Measurements from ENCODE around the gene CFAP157. TPM values are rescaled to one million over a fixed set of nuclear protein-coding genes. Genes with fewer than 3 reads are reported as not detected.

The CFAP157 gene
- total and polyA plus RNA-seq, 2 of the 13 experiments (the other 11 are each of a cell fraction or from before 2014, with no cell fraction given): 0.07 TPM; not detected in 1

DNA sequence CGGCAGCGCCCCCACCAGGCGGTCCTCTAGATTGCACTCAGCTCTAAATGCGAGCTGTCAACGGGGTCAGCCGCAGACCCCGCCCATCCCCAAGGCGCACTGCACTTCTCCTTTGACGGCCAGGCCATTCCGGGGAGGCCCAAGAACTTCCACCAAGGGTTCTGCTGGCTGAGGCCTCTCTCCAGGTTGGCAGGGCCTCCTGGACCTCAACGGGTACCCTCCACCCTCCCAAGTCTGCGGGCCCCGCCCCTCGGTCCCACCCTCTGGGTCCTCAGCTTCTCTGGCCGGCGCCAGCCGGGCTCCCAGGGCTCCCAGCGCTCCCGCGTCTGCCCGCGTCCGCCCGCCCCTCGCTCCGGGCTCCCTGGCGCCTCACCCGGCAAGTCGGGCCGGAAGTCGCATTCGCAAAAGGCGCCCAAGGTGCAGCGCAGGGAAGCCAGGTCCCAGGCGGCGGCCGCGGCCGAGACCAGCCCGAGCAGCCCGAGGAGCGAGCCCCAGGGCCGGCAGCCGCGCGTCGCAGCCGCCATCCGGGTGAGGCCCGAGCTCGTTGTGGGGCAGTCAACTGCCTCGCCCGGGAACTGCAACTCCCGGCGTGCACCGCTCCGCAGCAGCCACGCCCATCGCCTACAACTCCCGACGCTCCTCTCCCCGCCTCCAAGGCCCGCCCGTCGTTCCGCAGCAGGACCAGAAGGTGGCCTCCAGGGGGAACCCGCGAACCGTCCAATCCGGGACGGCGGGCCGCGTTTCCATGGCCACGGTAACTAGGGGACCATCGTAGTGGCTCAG is 28.1 kb downstream of the CFAP157 start, which contains the start of gene TOR2A (continued):
- TF ChIP-seq ZNF468 (CRISPR knock-in tag; IDR thresholded peaks at IDR 0.05) (no peak), NFE2L1 (CRISPR knock-in tag; IDR thresholded peaks at IDR 0.05; ENCODE audit: borderline replicate concordance) (no peak; the same call in 1 of the 2 replicates), KAT8 (CRISPR knock-in tag; IDR thresholded peaks at IDR 0.05) (peak; percentile 38; the same call in 1 of the 2 replicates), ZNF839 (CRISPR knock-in tag; IDR thresholded peaks at IDR 0.05; ENCODE audit: borderline replicate concordance) (no peak; the same call in 1 of the 2 replicates), PHF20 (CRISPR knock-in tag; IDR thresholded peaks at IDR 0.05) (peak; percentile 67; the same call in 1 of the 2 replicates), PHB2 (IDR thresholded peaks at IDR 0.05; ENCODE audit: partially characterized antibody) (no peak), ZNF546 (CRISPR knock-in tag; conservative IDR thresholded peaks at IDR 0.05) (peak; percentile 74; the same call in 1 of the 2 replicates), AKAP8 (CRISPR knock-in tag; IDR thresholded peaks at IDR 0.05) (0 out of 2 replicates have a peak, but pooled peaks have one; percentile 27), SALL2 (CRISPR knock-in tag; IDR thresholded peaks at IDR 0.05) (peak; percentile 73; the same call in 1 of the 2 replicates), ATF7 (IDR thresholded peaks at IDR 0.05) (no peak), ATF7 (CRISPR knock-in tag; IDR thresholded peaks at IDR 0.05) (peak; percentile 70; the same call in 1 of the 2 replicates), TMF1 (CRISPR knock-in tag; IDR thresholded peaks at IDR 0.05; ENCODE audit: low read depth) (0 out of 2 replicates have a peak, but pooled peaks have one; percentile 76), DMAP1 (CRISPR knock-in tag; IDR thresholded peaks at IDR 0.05) (no peak), ARNT2 (CRISPR knock-in tag; IDR thresholded peaks at IDR 0.05; ENCODE audit: low read depth) (peak; percentile 77), ASH2L (IDR thresholded peaks at IDR 0.05; ENCODE audit: insufficient read length, low read depth, low read length) (peak; percentile 55), PHF21A (CRISPR knock-in tag; IDR thresholded peaks at IDR 0.05) (peak; percentile 71; the same call in 1 of the 2 replicates), BORCS8-MEF2B (CRISPR knock-in tag; IDR thresholded peaks at IDR 0.05) (peak; percentile 70; the same call in 1 of the 2 replicates), ARHGAP35 (CRISPR knock-in tag; IDR thresholded peaks at IDR 0.05; ENCODE audit: borderline replicate concordance) (no peak), SIX1 (CRISPR knock-in tag; IDR thresholded peaks at IDR 0.05; ENCODE audit: borderline replicate concordance) (no peak)
- TF ChIP-seq, protein P1, sequence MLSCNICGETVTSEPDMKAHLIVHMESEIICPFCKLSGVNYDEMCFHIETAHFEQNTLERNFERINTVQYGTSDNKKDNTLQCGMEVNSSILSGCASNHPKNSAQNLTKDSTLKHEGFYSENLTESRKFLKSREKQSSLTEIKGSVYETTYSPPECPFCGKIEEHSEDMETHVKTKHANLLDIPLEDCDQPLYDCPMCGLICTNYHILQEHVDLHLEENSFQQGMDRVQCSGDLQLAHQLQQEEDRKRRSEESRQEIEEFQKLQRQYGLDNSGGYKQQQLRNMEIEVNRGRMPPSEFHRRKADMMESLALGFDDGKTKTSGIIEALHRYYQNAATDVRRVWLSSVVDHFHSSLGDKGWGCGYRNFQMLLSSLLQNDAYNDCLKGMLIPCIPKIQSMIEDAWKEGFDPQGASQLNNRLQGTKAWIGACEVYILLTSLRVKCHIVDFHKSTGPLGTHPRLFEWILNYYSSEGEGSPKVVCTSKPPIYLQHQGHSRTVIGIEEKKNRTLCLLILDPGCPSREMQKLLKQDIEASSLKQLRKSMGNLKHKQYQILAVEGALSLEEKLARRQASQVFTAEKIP (CRISPR knock-in tag; IDR thresholded peaks at IDR 0.05; ENCODE audit: borderline replicate concordance): no peak
- TF ChIP-seq, protein P2, sequence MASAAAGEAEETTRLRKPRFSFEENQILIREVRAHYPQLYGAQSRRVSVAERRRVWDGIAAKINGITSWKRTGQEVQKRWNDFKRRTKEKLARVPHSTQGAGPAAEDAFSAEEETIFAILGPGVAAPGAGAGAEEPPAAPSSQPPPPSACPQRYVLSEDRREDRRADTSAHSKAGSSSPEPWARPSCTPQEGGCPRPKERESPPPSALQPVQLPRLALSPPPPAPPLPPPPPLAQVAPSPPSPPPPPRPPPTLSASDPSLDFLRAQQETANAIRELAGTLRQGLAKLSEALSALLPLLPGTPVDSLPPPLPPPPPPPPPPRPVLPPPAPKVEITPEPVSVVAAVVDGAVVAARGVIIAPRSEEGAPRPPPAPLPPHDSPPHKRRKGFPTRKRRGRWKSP (CRISPR knock-in tag; IDR thresholded peaks at IDR 0.05): 0 out of 2 replicates have a peak, but pooled peaks have one; percentile 48
- TF ChIP-seq, protein P3, sequence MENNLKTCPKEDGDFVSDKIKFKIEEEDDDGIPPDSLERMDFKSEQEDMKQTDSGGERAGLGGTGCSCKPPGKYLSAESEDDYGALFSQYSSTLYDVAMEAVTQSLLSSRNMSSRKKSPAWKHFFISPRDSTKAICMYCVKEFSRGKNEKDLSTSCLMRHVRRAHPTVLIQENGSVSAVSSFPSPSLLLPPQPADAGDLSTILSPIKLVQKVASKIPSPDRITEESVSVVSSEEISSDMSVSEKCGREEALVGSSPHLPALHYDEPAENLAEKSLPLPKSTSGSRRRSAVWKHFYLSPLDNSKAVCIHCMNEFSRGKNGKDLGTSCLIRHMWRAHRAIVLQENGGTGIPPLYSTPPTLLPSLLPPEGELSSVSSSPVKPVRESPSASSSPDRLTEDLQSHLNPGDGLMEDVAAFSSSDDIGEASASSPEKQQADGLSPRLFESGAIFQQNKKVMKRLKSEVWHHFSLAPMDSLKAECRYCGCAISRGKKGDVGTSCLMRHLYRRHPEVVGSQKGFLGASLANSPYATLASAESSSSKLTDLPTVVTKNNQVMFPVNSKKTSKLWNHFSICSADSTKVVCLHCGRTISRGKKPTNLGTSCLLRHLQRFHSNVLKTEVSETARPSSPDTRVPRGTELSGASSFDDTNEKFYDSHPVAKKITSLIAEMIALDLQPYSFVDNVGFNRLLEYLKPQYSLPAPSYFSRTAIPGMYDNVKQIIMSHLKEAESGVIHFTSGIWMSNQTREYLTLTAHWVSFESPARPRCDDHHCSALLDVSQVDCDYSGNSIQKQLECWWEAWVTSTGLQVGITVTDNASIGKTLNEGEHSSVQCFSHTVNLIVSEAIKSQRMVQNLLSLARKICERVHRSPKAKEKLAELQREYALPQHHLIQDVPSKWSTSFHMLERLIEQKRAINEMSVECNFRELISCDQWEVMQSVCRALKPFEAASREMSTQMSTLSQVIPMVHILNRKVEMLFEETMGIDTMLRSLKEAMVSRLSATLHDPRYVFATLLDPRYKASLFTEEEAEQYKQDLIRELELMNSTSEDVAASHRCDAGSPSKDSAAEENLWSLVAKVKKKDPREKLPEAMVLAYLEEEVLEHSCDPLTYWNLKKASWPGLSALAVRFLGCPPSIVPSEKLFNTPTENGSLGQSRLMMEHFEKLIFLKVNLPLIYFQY (CRISPR knock-in tag; IDR thresholded peaks at IDR 0.05; ENCODE audit: borderline replicate concordance): no peak
